Measurements from ENCODE around the gene ZDHHC14.
"Not testable (repeated sequence)": the region's sequence is repeated elsewhere in the genome, so short reads cannot be mapped to it uniquely, and the experiment has no call there.

Gene ZDHHC14

DNA sequence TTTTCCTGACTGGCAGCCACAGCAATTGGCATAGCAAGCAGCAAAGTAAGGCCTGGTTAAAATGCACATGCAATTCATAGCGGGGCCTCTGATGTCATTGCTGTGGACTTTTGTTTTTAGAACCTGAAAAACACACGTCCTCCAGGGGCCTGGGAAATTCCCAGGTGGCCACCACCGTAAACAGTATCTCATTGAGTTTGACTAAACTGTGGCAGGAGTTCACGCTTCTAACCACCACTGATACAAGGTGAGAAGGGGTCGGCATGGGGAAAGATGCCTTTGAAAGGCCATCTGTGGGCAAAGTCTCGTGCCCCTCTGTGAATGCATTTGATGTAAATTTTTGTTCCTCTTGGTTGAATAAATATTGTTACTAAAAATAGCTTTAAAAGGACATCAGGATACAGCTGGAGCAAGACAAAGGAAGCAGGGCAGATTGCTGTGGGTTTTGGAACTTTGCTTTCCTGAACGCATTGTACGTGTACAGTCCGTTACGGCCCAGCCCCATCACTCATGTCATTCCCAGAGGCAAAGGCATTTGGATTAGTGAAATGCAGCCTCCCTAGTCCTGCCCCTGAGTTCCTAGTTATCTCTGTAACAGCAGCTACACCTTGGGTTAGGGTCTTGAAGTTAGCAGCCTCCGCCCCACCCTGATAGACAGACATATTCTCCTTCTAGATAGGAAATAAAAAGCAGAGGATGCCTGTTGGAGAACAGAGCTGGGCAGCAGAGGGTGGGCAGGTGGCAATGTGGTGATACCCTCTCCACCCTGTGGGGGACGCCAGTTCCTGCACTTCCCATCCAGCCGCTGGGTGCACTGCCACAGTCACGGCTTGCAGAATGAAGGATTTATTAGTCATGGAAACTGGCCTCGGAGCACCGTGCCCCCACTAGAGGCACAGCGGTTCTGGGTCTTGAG lies 80.3 kb downstream of the ZDHHC14 start:
- TF ChIP-seq, protein P1, sequence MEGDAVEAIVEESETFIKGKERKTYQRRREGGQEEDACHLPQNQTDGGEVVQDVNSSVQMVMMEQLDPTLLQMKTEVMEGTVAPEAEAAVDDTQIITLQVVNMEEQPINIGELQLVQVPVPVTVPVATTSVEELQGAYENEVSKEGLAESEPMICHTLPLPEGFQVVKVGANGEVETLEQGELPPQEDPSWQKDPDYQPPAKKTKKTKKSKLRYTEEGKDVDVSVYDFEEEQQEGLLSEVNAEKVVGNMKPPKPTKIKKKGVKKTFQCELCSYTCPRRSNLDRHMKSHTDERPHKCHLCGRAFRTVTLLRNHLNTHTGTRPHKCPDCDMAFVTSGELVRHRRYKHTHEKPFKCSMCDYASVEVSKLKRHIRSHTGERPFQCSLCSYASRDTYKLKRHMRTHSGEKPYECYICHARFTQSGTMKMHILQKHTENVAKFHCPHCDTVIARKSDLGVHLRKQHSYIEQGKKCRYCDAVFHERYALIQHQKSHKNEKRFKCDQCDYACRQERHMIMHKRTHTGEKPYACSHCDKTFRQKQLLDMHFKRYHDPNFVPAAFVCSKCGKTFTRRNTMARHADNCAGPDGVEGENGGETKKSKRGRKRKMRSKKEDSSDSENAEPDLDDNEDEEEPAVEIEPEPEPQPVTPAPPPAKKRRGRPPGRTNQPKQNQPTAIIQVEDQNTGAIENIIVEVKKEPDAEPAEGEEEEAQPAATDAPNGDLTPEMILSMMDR (IDR thresholded peaks at IDR 0.05; ENCODE audit: control insufficient read depth, insufficient read depth, low read depth, low read length, missing control alignments), result no peak
- no peak overlapping the region for H3K4me3 ChIP-seq (ENCODE audit: control insufficient read depth, low read depth, low read length)
- no peak for DNase-seq (ENCODE audit: low read depth)

DNA sequence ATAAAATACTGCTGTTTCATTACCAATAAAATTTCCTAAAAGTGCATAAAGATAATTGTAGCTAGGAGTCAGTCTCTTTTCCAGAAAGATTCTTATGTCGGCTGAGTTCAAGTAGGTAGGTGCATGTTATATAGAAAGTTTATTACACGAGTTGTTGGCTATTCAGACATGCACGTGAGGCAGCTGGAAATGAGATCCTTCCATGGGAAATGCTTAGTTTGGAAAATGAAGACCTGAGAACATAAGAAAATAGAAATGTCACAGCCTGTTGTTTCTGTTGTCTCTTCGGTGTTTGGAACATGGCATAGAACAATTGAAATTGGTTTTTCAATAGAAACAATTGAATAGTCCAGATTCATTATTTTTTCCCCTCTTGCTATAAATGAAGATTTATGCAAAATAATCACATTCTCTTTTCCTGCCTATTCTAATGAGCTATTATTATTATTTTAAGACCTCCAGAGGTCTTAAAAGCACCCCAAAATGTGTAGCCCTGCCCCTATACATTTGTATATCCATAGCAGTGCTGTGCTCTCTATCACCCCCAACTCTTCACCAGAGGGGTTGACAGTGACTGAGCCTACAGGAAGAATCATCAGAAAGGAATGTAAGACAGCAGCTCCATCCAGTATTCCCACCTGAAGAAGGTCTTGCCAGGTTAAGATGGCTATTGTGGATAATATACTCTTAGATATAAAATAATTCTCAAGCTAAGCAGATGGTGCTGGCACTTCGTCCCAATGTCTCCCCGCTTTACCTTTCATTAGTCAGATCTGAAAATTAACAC lies 82.2 kb downstream of the ZDHHC14 start:
- no peak overlapping the region for H3K4me3 ChIP-seq (ENCODE audit: control insufficient read depth, low read depth, low read length)
- DNase-seq (ENCODE audit: low read depth), result no peak
- TF ChIP-seq, protein P1 (IDR thresholded peaks at IDR 0.05; ENCODE audit: control insufficient read depth, insufficient read depth, low read depth, low read length, missing control alignments), result no peak

DNA sequence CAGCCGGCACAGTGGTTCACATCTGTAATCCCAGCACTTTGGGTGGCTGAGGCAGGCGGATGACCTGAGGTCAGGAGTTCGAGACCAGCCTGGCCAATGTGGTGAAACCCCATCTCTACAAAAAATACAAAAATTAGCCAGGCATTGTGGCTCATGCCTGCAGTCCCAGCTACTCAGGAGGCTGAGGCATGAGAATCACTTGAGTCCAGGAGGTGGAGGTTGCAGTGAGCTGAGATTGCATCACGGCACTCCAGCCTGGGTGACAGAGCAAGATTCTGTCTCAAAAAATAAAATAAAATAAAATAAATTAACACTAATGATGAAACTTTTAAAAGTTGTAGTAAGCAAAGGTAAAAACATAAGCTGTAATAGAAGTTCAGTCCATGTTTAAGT lies 82.7 kb downstream of the ZDHHC14 start:
- DNase-seq (ENCODE audit: low read depth); H3K4me3 ChIP-seq (ENCODE audit: control insufficient read depth, low read depth, low read length): not testable (repeated sequence)

DNA sequence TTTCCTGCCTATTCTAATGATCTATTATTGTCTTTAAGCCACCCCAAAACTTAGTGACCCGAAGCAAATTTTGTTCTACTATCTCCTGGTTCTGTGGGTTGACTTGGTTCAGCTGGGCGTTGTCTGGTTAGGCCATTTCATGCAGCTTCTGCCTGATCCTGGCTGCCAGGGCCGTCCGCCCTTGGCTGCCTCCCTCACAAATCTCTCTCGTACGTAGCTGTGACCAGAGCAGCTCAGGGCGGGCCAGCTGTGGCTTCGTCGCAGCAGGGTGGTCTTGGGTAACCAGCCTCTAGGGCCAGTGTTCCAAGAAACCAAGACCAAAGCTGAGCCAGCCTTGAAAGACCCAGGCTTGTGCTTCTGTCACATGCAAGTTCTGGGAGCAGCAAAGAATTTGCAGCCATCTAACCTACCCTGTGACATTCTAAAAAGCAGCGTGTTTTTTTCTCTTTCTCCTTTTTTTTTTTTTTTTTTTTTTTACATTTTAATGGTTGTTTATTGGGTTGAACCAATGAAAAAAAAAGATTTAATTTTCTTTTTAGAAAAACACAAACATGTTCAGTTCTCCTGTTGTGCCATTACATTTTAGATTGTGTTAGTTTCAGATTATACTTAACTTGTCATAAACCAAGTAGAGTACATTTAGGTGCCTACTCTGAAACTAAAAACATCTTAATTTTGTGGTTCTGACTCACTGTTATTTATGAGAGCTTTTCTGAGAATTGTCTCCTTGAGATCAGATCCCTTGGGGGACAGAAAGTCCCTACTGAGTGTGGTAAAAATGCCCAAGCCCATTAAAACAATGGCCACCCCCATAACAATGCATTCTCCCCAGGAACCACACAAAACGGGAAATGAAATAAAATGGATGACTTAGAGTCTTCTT lies 83.9 kb downstream of the ZDHHC14 start:
- no peak overlapping the region for H3K4me3 ChIP-seq (ENCODE audit: control insufficient read depth, low read depth, low read length)
- no peak for DNase-seq (ENCODE audit: low read depth)
- TF ChIP-seq, protein P1 (IDR thresholded peaks at IDR 0.05; ENCODE audit: control insufficient read depth, insufficient read depth, low read depth, low read length, missing control alignments), result no peak

DNA sequence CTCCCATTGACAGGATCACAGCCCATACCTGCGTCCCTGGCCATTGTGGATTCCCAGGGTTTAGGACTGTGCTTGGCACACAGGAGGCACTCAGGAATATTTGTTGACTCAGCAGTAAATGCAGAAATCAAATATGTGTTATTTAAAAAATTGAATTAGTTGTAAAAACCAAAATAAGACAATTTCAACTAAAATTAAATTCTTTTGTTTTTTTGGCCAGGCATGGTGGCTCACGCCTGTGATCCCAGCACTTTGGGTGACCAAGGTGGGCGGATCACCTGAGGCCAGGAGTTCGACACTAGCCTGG lies 85.3 kb downstream of the ZDHHC14 start:
- TF ChIP-seq, protein P1 (IDR thresholded peaks at IDR 0.05; ENCODE audit: control insufficient read depth, insufficient read depth, low read depth, low read length, missing control alignments), result no peak
- no peak for DNase-seq (ENCODE audit: low read depth)

DNA sequence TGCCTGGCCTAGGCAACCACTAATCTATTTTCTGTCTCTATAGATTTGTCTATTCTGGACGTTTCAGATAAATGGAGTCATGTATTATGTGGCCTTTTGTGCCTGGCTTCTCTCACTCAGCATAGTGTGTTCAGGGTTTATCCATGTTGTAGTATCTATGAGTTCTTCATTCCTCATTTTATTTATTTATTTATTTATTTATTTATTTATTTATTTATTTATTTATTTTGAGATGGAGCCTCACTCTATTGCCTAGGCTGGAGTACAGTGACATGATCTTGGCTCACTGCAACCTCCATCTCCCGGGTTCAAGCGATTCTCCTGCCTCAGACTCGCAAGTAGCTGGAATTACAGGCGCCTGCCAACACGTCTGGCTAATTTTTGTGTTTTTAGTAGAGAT lies 86.3 kb downstream of the ZDHHC14 start:
- not testable (repeated sequence) for H3K4me3 ChIP-seq (ENCODE audit: control insufficient read depth, low read depth, low read length); DNase-seq (ENCODE audit: low read depth)

More for the DNA sequence above, 85.3 kb downstream of the ZDHHC14 start:
- H3K4me3 ChIP-seq (ENCODE audit: control insufficient read depth, low read depth, low read length), result no peak overlapping the region

DNA sequence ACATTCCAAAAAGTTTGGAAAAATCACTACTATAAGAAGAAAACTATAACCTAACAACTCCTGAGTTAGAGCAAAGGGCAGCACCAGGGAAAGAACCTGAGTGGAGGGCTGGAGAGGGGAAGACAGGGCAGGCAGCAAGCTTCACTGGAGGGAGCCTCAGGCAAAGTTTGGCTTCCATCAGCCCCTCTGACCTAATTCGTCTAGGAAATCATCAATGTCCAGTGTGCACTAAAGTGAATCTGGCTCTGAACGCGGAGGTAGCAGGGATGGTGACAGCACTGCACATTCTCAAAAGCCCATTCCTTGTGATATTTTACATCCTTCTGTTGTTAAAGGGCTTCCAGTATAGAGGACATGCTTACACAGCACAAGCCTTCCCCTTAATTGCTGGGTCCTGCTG lies 87.1 kb downstream of the ZDHHC14 start:
- no peak for DNase-seq (ENCODE audit: low read depth)
- no peak overlapping the region for H3K4me3 ChIP-seq (ENCODE audit: control insufficient read depth, low read depth, low read length)
- TF ChIP-seq, protein P1 (IDR thresholded peaks at IDR 0.05; ENCODE audit: control insufficient read depth, insufficient read depth, low read depth, low read length, missing control alignments), result no peak
